ENCODE data around the gene CDH4.

The CDH4 gene

DNA sequence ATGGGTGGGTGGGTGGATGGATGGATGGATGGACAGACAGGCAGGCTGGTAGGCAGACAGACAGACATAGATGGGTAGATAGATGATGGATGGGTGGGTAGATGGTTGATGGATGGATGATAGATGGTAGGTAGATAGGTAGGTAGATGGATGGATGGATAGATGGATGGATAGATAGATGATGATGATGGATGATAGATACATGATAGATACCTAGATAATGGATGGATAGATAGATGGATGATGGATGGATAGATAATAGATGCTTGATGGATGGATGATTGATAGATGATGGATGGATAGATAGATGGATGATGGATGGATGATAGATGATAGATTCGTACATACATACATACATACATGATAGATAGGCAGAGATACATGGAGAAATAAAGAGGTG, 368.1 kb downstream of the CDH4 start:
- no peak for DNase-seq (ENCODE audit: low read depth in 1 of 2, low spot score in 1 of 2)

DNA sequence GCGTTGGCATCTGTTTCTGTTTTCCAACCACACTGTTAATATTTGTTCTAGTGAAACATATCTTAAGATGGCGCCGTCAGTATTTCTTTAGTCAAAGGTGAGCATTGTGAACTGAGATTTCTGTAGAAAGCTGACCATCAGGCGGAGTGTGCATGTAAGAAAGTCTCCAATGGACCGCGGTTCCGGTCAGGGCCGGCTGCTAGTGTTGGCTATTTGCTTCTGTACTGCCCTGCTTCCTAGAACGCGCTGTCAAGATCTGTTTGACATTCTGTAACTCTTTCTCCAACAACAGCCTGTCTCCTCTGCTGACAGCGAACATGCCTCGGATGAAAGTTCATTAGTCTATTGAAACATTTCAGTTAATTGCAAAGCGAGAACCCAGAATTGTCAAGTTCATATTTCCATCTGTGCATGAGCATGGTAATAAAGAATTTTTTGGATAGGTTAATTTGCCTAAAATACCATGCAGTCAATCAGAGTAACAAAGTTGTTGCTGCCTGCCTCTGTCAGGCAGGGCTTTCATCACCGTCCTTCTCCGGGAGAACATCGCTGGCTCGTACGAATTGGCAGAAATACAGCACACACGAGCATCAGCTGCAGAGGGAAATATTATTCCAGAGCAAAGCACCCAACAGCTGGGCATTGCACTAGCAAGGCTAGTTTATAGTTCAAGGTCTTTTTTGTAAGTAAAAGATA, 369.1 kb downstream of the CDH4 start:
- DNase-seq (ENCODE audit: low read depth in 1 of 2, low spot score in 1 of 2): no peak

DNA sequence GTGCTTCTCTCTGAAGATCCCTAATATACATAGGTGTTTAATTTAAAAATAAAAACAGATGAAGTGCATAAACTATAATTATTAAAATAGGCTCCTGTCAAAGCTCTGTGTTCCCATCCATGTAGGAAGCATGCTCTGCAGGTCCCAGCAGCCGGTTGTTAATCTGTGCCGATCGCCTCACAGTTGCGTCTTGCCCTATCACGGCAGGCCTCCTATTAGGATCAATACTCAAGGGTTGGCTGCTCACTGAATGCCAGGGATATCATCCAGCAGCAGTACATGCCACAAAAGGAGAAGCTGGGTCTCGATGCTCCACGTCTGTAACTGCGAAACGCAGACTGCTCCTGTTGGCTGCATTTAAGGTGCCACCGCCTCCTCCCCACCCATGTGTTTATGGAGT, 369.8 kb downstream of the CDH4 start:
- DNase-seq (ENCODE audit: low read depth in 1 of 2, low spot score in 1 of 2): no peak

DNA sequence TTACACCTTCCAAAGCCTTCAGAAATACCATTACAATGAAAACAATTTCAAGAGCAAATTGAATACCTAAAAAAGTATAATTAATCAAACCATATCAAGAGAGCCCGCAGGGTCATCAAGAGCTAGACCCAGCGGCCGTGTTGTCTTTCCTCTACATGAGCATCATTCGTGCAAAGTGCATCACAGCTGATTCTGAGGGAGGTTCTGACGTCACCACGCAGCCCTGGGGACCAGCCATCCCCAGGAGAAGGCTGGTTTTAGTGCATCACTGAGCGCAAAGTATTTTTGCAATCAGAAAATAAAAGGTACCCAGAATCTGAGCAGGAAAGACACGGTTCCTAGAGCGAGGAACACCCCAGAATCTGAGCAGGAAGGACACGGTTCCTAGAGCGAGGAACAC, 371.4 kb downstream of the CDH4 start:
- DNase-seq (ENCODE audit: low read depth in 1 of 2, low spot score in 1 of 2): no peak

DNA sequence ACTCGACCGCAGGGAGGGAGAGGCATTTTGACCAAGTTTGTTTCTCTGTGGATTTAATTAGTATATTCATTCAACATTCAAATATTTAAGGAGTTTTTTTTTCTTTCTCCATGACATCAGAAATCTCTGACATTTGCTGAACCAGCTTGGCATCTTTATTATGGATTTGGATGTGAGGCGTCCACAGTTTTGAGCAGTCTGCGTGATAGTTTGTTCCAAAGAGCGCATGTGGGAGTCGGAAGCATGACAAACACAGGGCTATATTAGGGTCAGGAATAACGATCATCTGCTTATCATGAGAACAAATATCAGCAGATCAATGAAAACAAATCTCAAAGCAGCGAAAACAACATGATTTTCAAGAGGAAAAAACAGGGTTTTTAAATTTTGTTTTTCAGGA, 373.2 kb downstream of the CDH4 start:
- DNase-seq (ENCODE audit: low read depth in 1 of 2, low spot score in 1 of 2): no peak

DNA sequence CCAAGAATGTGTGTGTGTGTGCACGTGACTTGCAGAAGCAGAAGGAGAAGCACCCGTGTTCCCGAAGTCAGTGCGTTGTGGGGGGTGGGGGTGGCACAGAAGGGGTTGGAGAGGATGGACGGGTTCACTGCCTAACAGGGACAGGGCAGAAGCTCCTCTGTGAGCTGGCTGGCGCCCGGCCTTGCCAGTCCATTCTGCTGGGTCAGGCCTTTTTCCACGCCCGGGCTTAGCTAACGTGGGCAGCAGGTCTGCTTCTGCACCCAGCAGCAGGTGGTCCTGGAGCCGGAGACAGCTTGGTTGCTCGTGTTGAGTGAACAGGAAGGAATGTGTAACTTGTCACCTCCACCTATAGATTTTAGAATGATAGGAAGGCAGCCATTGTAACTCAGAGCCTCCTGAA, 374.4 kb downstream of the CDH4 start:
- DNase-seq (ENCODE audit: low read depth in 1 of 2, low spot score in 1 of 2): no peak

DNA sequence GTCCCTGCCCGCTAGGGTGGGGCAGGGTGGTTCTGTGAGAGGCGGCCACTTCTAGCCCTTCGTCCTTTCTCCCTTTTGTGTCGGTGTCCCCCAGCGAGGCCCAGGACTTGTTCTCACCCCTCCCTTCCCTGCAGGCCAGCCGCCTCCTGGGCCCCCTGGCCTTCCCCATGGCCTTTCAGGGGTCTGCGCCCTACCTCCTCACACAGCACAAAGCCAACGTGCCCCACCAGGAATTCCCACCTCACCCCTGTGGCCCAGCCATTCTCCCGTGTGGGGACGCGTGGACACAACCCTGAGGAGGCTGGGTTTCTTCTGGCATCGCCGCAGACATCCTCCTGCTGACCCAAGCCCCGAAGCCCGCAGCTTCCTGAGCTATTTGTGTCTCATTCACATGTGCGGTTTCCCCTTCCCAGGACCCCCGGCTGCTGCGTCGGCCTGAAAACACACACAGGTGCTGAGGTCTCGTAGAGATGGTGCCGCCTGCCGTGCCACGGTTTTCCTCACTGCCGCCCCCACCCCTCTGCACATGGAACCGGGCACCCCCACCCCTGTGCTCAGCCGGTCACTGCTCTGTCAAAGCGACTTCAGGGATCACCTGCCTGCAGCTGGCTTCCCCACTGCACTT, 375.8 kb downstream of the CDH4 start:
- no peak for DNase-seq (ENCODE audit: low read depth in 1 of 2, low spot score in 1 of 2)

DNA sequence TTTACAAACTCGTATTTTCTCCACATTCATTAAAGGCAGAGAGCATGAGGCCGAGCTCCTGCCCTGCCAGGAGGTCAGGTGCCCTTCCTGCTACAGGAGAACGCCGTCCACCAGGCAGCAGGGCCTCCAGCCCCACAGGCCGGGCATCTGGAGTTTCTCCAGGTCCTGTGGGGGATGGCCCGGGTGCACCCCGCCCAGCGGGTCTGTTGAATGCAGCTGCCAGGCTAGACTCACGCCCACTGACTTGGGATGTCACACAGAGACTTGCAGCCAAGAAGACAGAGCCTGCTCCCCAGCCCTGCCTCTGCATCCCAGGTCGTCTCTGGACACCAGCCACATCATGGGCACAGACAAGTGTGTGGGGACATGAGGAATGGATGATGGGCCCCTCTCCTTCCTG, 376.4 kb downstream of the CDH4 start:
- DNase-seq (ENCODE audit: low read depth in 1 of 2, low spot score in 1 of 2): no peak

DNA sequence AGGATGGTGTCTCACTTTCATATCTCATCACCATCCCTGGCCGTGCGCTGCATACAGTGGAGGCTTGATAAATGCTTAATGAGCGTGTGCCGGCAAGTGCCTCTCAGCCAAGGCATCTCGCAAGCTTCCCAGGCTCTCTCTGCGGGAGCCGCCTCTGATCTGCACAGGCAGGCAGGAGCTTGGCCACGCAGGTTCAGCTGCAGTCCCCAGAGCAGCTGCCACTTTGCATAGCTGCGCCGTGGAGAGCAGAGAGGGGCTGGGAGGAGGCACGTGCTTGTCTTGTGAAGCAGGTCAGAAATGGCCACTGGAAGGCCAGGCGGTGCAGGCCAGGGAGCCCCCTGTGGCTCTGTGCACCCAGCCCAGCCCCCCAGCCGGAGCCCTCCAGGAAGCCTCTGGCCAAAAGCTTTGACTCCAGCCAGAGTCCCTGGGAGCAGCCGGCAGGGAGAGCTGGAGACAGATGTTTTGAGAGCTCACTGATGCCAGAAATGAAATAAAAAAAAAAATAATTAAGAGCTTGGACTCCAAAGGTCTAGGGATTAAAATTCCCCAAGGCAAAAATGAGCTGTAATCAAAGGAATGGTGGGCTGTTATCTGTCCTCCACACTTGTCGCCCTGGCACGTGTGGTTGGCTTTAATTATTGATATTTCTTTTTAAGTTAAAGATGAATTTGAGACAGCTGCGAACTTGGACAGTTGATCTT, 377.0 kb downstream of the CDH4 start:
- no peak for DNase-seq (ENCODE audit: low read depth in 1 of 2, low spot score in 1 of 2)

DNA sequence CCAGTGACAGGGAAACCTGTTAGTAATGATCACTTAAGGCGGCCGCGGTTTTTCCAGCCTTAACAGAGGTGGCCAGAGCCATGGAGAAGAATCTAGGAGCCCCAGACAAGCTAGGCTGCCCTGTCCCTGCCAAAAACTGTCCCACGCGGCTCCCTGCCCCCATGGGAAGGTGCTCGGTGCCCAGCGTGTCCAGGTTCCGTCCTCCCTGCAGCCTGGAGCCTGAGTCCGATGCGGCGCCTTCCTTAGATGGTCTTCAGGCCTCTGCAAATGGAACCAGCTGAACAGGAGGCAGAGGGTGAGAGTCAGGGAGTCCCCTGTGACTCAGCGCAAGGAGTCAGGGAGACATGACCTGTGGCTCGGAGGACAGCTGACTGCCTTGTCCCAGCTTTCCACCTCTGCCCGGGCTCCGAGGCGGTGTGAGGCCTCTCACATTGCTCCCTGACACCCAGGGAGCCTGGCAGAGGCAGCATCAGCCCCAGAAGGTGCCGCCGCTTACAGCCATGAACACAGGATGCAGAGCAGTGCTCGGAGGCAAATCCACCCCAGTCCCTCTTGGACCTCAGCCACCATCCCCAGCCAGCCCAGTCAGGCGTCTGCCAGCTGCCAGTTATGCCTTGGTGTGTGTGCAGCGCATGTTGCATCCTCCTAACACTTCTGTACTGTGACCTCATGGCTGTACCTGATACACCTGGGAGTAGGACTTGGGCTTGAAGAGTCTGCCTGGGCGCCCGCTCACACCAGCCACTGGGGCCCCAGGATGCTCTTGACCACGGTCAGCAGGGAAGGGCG, 377.7 kb downstream of the CDH4 start:
- DNase-seq (ENCODE audit: low read depth in 1 of 2, low spot score in 1 of 2): no peak

DNA sequence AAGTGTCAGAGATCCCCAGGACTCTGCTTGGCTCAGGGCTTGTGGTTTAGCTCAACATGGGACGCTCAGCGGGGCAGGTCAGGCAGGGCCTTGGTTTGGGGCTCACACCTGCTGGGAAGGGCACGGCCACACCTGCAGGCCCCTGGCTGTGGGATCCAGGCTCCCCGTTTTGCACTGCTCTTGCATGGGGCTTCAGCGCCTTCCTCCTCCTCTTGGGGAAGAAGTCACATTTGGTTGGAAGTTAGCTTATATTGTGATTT, 378.3 kb downstream of the CDH4 start:
- DNase-seq (ENCODE audit: low read depth in 1 of 2, low spot score in 1 of 2): no peak

DNA sequence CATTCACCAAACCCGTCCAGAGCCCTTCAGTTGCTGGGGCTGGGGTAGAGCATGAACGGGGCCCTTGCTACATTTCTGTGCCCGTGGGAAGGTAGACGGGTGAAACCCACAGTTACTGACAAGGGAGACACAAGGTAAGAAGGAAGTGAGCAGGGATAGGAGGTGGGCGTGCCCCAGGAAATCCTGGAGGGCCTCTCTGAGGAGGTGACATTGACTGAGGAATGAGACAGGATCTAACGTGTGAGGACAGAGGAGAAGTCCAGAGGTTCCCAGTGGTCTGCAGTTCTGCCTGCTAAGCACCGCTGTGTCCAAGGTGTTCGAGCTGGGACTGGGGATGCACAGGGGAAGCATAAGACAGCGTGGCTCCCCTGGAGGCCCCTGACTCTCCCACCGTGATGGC, 378.8 kb downstream of the CDH4 start:
- no peak for DNase-seq (ENCODE audit: low read depth in 1 of 2, low spot score in 1 of 2)

DNA sequence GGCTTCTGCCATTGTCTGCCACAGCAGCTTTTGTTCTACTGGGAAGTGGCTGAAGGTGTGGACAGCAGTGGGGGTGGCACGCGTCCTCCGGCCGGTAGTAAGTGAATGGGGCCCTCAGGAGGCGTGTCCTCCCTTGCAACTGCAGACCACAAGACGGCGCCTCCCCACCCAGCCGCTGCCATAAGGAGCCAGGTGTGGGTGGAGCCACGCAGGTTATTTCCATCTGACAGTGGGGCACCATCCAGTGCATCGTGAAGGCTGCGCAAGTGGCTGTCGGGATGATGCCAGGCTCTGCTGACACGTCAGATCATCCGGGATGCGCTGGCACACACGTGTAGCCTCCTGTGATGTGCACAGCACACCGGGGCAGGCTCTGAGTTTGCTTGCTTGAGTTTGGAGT, 379.7 kb downstream of the CDH4 start:
- no peak for DNase-seq (ENCODE audit: low read depth in 1 of 2, low spot score in 1 of 2)

DNA sequence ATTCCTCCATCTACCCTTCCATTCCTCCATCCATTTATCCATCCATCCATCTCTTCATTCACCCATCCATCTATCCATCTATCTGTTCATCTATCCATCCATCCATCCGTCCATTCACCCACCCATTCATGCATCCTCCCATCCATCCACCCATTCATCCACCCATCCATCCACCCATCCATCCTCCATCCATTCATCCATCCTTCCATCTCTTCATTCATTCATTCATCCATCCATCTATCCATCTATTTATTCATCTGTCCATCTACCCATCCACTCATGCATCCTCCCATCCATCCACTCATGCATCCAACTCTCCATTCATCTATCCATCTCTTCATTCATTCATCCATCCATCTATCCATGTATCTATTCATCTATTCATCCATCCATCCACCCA, 380.9 kb downstream of the CDH4 start:
- no peak for DNase-seq (ENCODE audit: low read depth in 1 of 2, low spot score in 1 of 2)

DNA sequence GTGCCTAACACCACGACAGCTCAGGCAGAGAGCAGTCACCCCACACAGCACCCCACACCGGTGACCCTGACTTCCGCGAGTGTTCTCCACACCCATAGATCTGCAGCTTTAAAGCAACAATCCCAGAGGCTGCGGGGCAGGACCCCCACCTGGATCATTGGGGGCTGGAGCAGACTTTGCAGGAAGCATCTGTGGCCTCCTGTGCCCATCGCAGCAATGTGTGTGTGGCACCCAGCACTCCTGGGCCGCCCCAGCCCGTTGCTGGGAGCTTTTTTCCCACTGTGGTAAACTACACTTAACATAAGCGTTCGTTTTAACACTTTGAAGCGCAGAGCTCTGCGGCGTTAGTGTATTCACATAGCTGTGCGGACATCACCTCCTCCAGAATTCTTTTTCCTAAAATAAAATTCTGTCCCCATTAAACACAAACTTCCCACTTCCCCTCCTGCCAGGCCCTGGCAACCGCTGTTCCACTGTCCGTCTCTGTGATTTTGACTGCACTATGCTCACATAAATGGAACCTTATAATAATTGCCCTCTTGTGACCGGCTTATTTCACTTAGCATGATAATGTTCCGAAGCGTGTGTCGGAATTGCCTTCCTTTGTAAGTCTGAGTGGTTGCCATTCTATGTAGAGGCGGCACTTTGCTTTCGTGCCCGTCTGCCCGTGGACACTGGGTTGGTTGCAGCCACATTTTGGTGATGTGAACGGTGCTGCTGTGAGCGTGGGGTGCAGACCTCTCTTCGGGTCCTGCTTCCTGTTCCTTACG, 382.5 kb downstream of the CDH4 start:
- DNase-seq (ENCODE audit: low read depth in 1 of 2, low spot score in 1 of 2): no peak

DNA sequence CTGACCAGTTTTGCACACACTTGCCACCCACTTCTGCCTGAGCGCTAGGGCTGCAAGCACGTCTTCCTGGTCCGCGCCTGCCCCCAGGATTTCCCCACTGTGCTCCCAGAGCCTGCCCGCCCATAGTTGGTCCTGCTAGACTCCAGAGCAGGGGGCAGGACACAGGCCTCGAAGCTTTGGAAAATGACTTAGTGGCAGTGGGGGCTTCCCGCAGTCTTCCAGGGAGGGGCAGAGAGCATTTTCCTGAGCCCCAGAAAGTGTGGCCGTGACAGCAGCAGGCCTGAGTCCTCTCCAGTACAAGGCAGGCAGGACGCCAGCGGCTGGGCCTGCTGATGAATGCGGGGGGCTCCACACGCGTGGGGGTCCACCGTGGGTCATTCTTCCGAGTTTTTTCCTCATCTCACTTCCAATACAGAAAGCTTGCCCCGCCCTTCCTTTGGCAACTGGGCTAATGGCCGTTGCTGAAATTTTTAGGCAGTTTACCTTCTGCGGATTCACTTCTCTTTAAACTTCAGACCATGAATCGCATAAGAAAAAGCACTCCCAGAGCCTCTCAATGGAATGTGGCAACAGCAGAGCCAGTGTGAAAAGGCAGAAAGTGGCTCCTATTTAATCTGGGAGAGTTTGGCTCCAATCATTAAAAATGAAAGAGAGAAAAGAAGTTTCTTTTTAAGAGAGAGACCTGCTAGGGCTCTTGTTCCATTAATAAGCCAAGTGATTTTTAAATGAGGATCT, 383.8 kb downstream of the CDH4 start:
- no peak for DNase-seq (ENCODE audit: low read depth in 1 of 2, low spot score in 1 of 2)

DNA sequence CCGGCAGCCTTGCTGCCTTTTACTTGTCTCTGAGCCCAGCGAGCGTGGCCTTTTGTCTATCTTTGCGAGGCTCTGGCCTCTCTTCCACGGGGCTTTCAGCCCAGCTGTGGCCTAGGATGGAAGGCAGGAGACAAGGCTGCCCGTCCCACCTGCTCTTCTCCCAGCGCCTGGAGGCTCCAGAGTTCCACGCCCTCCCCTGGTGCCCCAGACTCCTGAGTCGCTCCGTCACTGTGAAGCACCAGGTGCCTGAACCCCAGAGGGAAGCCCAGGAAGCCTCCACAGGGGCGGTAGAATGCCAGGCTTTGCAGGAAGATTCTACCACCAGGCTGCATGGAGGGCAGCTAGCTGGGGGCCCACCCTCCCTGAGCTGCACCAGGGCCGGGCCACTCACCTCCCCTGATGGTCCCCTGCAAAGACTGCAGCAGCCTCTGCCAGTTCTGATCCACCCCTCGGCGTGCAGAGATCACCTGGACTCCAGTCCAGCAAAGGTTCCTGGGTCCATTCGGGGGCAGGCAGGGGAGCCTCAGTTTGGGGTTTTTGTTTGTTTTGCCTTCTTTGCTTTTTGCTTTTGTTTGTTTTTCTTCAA, 384.6 kb downstream of the CDH4 start:
- DNase-seq (ENCODE audit: low read depth in 1 of 2, low spot score in 1 of 2): no peak

DNA sequence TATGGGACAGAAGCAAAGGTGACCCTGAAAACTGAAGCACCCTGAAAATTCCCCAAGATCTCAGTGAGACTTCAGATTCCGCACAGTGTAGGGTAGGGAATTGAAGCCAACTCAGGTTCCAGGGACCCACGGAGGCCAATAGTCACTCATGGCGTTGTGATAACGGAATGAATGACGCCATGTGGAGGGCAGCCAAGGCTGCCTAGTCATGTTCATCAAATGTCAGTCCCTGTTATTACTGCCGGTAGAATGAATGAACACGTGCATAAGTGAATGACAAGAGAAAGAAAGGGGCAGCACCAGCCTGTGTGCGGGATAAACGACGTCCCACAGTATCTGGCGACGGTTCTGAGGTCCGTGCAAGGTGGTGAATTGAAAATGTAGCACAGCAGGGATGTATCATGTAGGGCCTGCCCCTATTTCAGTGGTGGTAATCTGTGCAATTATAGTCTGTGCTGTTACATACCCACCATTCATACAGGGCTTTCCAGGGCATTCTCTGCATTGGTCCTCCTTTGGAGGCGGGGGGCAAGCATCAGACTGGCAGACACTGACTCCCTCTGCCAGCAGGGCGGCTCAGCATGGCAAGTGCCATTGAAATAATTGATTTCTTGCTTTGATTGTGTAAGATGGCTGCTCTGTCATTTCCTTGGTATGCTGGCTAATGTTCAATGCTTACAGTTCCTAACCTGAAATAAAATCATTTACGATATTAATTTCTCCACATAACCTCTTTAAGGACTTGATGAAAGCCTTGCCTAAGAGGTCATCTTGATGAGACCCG, 386.9 kb downstream of the CDH4 start:
- no peak for DNase-seq (ENCODE audit: low read depth in 1 of 2, low spot score in 1 of 2)

DNA sequence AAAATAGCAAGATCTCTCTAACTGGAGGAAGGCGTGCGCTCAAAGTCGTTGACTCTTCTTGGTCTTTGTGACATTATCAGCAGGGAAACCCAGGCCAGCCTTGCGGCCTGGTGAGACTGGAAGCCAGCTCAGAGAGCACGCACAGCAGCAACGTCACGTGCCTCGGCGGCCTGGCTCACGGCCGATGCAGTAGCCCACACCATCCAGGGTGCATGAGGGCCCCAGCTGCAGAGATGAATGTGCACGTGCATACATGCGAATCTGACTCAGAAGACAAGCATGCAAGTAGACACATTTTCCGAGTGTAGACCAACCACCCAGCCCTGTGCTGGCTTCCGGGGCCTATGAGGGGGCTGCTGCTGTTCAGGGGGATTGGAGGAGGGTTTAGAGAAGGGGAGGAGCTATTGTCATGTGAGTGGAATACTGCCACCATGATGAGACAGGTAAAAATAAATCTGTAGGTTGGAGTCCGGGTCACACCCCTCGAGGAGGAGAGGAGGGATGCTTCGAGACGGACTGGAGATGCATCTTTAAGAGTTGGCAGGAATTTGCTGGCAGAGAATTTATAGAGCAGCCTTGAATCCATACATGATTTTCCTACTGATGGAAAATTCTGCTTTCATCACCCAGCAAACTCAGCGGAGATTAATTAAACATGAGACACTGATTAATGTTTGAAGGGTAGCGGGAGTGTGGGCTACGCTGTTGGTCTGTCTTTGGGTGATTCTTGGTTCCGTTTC, 388.2 kb downstream of the CDH4 start:
- DNase-seq (ENCODE audit: low read depth in 1 of 2, low spot score in 1 of 2): no peak

All from stimulated activated CD4-positive, alpha-beta T cell treated with anti-CD3 and anti-CD28 coated beads, Interleukin-15, amount 100 ng/mL, for 1 hour (primary cell).